Liver (tissue), 9 donors: ENCODE results near the gene TRIM45. TPM values are rescaled to one million over a fixed set of nuclear protein-coding genes. Genes with fewer than 3 reads are reported as not detected.

Experiments
- DNase-seq: peaks from one replicate; pipeline ENCODE4 v3.0.0-alpha.2; 2017; ENCODE audit warnings: low spot score
- H3K27ac ChIP-seq, 2 donors: one replicate each; pipeline ENCODE4 v1.7.0; 2013; ENCODE audit warnings: inconsistent platforms in 2 of 2, low read length in 2 of 2, control low read depth in 1 of 2, low read depth in 1 of 2, mild to moderate bottlenecking in 1 of 2
- H3K27me3 ChIP-seq, 4 donors: one replicate each; pipeline versions ENCODE4 v1.6.1 to v1.7.0; 2013; ENCODE audit warnings: low read length in 3 of 4, inconsistent platforms in 1 of 4, mild to moderate bottlenecking in 1 of 4, moderate library complexity in 1 of 4; ENCODE audit not compliant: control insufficient read depth in 4 of 4, insufficient read depth in 4 of 4
- H3K36me3 ChIP-seq, 4 donors: one replicate each; pipeline versions ENCODE4 v1.6.1 to v1.7.0; 2013; ENCODE audit warnings: low read length in 3 of 4, mild to moderate bottlenecking in 3 of 4, low read depth in 1 of 4, moderate library complexity in 1 of 4; ENCODE audit not compliant: control insufficient read depth in 4 of 4, insufficient read depth in 3 of 4
- H3K4me1 ChIP-seq, 4 donors: one replicate each; pipeline versions ENCODE4 v1.6.1 to v1.7.0; 2013; ENCODE audit warnings: low read length in 3 of 4, mild to moderate bottlenecking in 3 of 4, moderate library complexity in 1 of 4; ENCODE audit not compliant: control insufficient read depth in 4 of 4, insufficient read depth in 4 of 4
- H3K4me3 ChIP-seq, 3 donors: one replicate each; pipeline versions ENCODE4 v1.6.1 to v1.7.0; 2013; ENCODE audit warnings: low read length in 3 of 3, control low read depth in 1 of 3, low read depth in 1 of 3, mild to moderate bottlenecking in 1 of 3
- H3K9ac ChIP-seq, 2 donors: one replicate each; pipeline ENCODE4 v1.7.0; 2013; ENCODE audit warnings: low read length in 2 of 2, mild to moderate bottlenecking in 2 of 2, moderate library complexity in 2 of 2, control low read depth in 1 of 2, low read depth in 1 of 2
- H3K9me3 ChIP-seq, 4 donors: one replicate each; pipeline versions ENCODE4 v1.6.1 to v1.7.0; 2013; ENCODE audit warnings: low read length in 3 of 4; ENCODE audit not compliant: control insufficient read depth in 4 of 4
- EGR1 ChIP-seq, 2 donors: IDR thresholded peaks; 2 replicates each; pipeline ENCODE4 v1.6.1; 2016 to 2018; ENCODE audit warnings: antibody characterized with exemption in 2 of 2, low read depth in 2 of 2
- FOXA2 ChIP-seq: IDR thresholded peaks from 2 replicates; pipeline ENCODE4 v1.6.1; 2016; ENCODE audit warnings: antibody characterized with exemption
- GABPA ChIP-seq, 2 donors: IDR thresholded peaks in 1 of 2; conservative IDR thresholded peaks in 1 of 2; 2 replicates each; pipeline ENCODE4 v1.6.1; 2016; ENCODE audit warnings: antibody characterized with exemption in 2 of 2, mild to moderate bottlenecking in 1 of 2, moderate library complexity in 1 of 2
- HNF4A ChIP-seq, 2 donors: conservative IDR thresholded peaks; 2 replicates each; pipeline ENCODE4 v1.6.1; 2016; ENCODE audit warnings: antibody characterized with exemption in 2 of 2, mild to moderate bottlenecking in 2 of 2
- JUND ChIP-seq, 2 donors: IDR thresholded peaks; 2 replicates each; pipeline ENCODE4 v1.6.1; 2016; ENCODE audit warnings: antibody characterized with exemption in 2 of 2
- MAX ChIP-seq: IDR thresholded peaks from 2 replicates; pipeline ENCODE4 v1.6.1; 2016; ENCODE audit warnings: antibody characterized with exemption
- NR2F2 ChIP-seq: IDR thresholded peaks from 2 replicates; pipeline ENCODE4 v1.6.1; 2016; ENCODE audit warnings: antibody characterized with exemption
- RAD21 ChIP-seq, 2 donors: IDR thresholded peaks; 2 replicates each; pipeline ENCODE4 v1.6.1; 2016; ENCODE audit warnings: antibody characterized with exemption in 2 of 2, mild to moderate bottlenecking in 2 of 2
- REST ChIP-seq: IDR thresholded peaks from 2 replicates; pipeline ENCODE4 v1.6.1; 2016; ENCODE audit warnings: antibody characterized with exemption, mild to moderate bottlenecking
- RXRA ChIP-seq, 2 donors: IDR thresholded peaks; 2 replicates each; pipeline ENCODE4 v1.6.1; 2017 to 2018; ENCODE audit warnings: antibody characterized with exemption in 2 of 2, mild to moderate bottlenecking in 1 of 2
- SP1 ChIP-seq: IDR thresholded peaks from 2 replicates; pipeline ENCODE4 v1.6.1; 2018; ENCODE audit warnings: antibody characterized with exemption, mild to moderate bottlenecking
- TAF1 ChIP-seq: conservative IDR thresholded peaks from 2 replicates; pipeline ENCODE4 v1.6.1; 2016; ENCODE audit warnings: antibody characterized with exemption, mild to moderate bottlenecking
- WGBS: extraction: QIAGEN DNeasy Blood & Tissue Kit; methylation state at CpG from one replicate; pipeline ENCODE4 v1.1.7; 2013; 5-methylcytosine and 5-hydroxymethylcytosine counted together
- polyA plus RNA-seq, 2 donors: library from polyadenylated mRNA; stranded (reverse) in 1 of 2; unstranded in 1 of 2; fragments of 200-250 nt in 1 of 2; fragments of >200 nt in 1 of 2; fragmentation: Nextera tagmentation in 1 of 2; extraction: Ambion mirVana in 1 of 2; gene quantifications; one replicate each; pipeline versions ENCODE4 v1.2.1 to v1.2.3, GENCODE V29; 2013 to 2015
- total RNA-seq, 2 donors: library from RNA; depleted of rRNA; stranded (reverse); fragments of >200 nt; gene quantifications; one replicate each; pipeline ENCODE4 v1.2.3, GENCODE V29; 2014
- TF ChIP-seq, protein P1 (sequence below): IDR thresholded peaks from 2 replicates; pipeline ENCODE4 v1.6.1; 2016; ENCODE audit warnings: antibody characterized with exemption
- donor health status: healthy.
- donor health status: healthy.
- donor health status: healthy.
- donor health status: healthy.
- donor health status: healthy.

The TRIM45 gene
- total and polyA plus RNA-seq, 4 donors: 0.28 to 1.5 (median 0.52) TPM

- no peak overlapping the region for H3K4me3 ChIP-seq
- no peaks in the 10 kb centered on the region for H3K27me3 ChIP-seq
- no peak for DNase-seq
- H3K27ac ChIP-seq: no peak overlapping the region
- 80% methylated on average over 3 of the region's 3 CpGs for WGBS
- H3K36me3 ChIP-seq: no peaks in the 10 kb centered on the region
- H3K9me3 ChIP-seq: no peaks in the 10 kb centered on the region
- no peaks in the 10 kb centered on the region for H3K4me1 ChIP-seq
- TF ChIP-seq REST (no peak), MAX (no peak), RAD21 (IDR thresholded peaks at IDR 0.05) (no peak), RXRA (IDR thresholded peaks at IDR 0.05) (no peak), EGR1 (IDR thresholded peaks at IDR 0.05; ENCODE audit: low read depth in 2 of 2) (no peak), JUND (IDR thresholded peaks at IDR 0.05) (no peak), GABPA (IDR thresholded peaks at IDR 0.05 in 1 of 2, conservative IDR thresholded peaks at IDR 0.05 in 1 of 2) (no peak), SP1 (no peak), TAF1 (no peak), HNF4A (conservative IDR thresholded peaks at IDR 0.05) (no peak), NR2F2 (no peak), FOXA2 (no peak)
- TF ChIP-seq, protein P1, sequence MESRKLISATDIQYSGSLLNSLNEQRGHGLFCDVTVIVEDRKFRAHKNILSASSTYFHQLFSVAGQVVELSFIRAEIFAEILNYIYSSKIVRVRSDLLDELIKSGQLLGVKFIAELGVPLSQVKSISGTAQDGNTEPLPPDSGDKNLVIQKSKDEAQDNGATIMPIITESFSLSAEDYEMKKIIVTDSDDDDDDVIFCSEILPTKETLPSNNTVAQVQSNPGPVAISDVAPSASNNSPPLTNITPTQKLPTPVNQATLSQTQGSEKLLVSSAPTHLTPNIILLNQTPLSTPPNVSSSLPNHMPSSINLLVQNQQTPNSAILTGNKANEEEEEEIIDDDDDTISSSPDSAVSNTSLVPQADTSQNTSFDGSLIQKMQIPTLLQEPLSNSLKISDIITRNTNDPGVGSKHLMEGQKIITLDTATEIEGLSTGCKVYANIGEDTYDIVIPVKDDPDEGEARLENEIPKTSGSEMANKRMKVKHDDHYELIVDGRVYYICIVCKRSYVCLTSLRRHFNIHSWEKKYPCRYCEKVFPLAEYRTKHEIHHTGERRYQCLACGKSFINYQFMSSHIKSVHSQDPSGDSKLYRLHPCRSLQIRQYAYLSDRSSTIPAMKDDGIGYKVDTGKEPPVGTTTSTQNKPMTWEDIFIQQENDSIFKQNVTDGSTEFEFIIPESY: no peak
- H3K9ac ChIP-seq: no peak overlapping the region
These were observed 15.8 kb upstream of the TRIM45 start for GRCh38 chr1:117137281-117137855.

DNA sequence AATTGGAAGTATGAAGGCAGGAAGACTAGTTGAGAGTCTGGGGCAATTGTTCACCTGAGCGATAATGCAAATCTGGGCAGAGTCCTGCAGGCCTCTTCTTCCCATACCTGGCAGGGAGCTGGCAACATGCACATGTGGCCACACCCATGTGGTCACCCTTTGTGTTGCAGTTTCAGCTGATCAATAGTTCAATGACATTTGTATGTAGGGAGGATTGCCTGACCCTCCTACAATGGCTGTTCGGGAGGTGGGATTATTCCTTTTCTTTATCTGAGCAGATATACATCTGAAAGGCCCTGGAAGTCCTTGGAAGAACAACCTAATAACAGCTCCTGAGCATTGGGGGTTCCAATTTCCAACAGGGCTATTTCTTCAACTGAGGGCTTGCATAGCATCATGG lies 15.2 kb upstream of the TRIM45 start:
- no peak for DNase-seq
- TF ChIP-seq SP1 (no peak), TAF1 (no peak), RAD21 (IDR thresholded peaks at IDR 0.05) (no peak), EGR1 (IDR thresholded peaks at IDR 0.05; ENCODE audit: low read depth in 2 of 2) (no peak), NR2F2 (no peak)
- TF ChIP-seq, protein P1: no peak
- no peaks in the 10 kb centered on the region for H3K36me3 ChIP-seq

More for the DNA sequence above, 15.2 kb upstream of the TRIM45 start:
- no peaks in the 10 kb centered on the region for H3K9me3 ChIP-seq
- WGBS: 83% methylated on average over 2 of the region's 2 CpGs
- no peak overlapping the region for H3K27ac ChIP-seq
- H3K4me3 ChIP-seq: no peak overlapping the region
- no peaks in the 10 kb centered on the region for H3K27me3 ChIP-seq
- H3K4me1 ChIP-seq: no peaks in the 10 kb centered on the region
- H3K9ac ChIP-seq: no peak overlapping the region
